HFFc6 (cell line): ENCODE results near the gene SOX6. TPM values are rescaled to one million over a fixed set of nuclear protein-coding genes. Genes with fewer than 3 reads are reported as not detected.

Experiments used
- DNase-seq: peaks from one replicate; pipeline ENCODE4 v3.0.0-alpha.2; 2018
- H3K27ac Mint-ChIP-seq: 2 replicates; pipeline ENCODE4 v1.8.0; 2020; ENCODE audit warnings: mild to moderate bottlenecking, mixed read lengths
- H3K27me3 Mint-ChIP-seq: 2 replicates; pipeline ENCODE4 v1.8.0; 2021; ENCODE audit warnings: mild to moderate bottlenecking, moderate library complexity, mixed read lengths; ENCODE audit not compliant: insufficient read depth
- H3K36me3 Mint-ChIP-seq: 2 replicates; pipeline ENCODE4 v1.8.0; 2021; ENCODE audit warnings: low read depth, mixed read lengths
- H3K4me1 Mint-ChIP-seq: 2 replicates; pipeline ENCODE4 v1.8.0; 2020; ENCODE audit warnings: low read depth, mixed read lengths
- H3K4me3 Mint-ChIP-seq: 2 replicates; pipeline ENCODE4 v1.8.0; 2020; ENCODE audit warnings: mild to moderate bottlenecking, moderate library complexity, mixed read lengths
- H3K9me3 Mint-ChIP-seq: 2 replicates; pipeline ENCODE4 v1.8.0; 2020; ENCODE audit warnings: mild to moderate bottlenecking, mixed read lengths
- total RNA-seq, 6 experiments: library from RNA; stranded (reverse); fragmentation: NEBNext Ultra II Directional; extraction: Animal tissue kit (Norgen Biotek cat#: 25700); gene quantifications; 2 replicates in 1 of 6; 3 replicates in 5 of 6; pipeline ENCODE4 v1.2.3, GENCODE V29; 2021
- TF ChIP-seq, protein P1 (sequence below): fragments of 200-600 bp; sonication (generic); IDR thresholded peaks from 2 replicates; pipeline ENCODE4 v1.5.0; 2021; ENCODE audit warnings: antibody characterized with exemption, mild to moderate bottlenecking

Gene SOX6
- total RNA-seq, 6 experiments from 2014 or later: 0.66 to 6.5 (median 1.4) TPM

DNA sequence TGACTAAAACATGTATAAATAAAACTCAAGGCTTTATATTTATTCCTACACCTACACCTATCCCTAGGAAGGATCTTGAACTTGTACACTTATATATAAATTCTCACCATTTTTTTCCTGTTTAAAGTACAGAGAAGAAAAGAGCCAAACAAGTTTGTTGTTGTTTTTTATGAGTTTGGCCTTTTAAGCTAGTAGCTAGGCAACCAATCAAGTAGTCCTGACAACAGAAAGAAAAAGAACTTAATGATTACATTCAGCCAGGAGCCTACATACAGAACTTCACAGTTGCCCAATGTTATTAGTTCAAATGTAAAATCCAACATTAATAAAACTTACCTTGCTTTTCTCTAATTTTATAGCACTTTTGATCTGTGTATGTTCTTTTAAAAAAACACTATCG lies 316.2 kb downstream of the SOX6 start:
- Mint-ChIP-seq H3K4me1 (no peaks in the 10 kb centered on the region; the same call in 1 of the 2 replicates), H3K27ac (no peak overlapping the region), H3K36me3 (no peaks in the 10 kb centered on the region), H3K9me3 (no peaks in the 10 kb centered on the region; the same call in 1 of the 2 replicates), H3K27me3 (peaks cover 2% of the 10 kb centered on the region; the same call in 1 of the 2 replicates), H3K4me3 (no peak overlapping the region)
- no peak for DNase-seq
- TF ChIP-seq, protein P1, sequence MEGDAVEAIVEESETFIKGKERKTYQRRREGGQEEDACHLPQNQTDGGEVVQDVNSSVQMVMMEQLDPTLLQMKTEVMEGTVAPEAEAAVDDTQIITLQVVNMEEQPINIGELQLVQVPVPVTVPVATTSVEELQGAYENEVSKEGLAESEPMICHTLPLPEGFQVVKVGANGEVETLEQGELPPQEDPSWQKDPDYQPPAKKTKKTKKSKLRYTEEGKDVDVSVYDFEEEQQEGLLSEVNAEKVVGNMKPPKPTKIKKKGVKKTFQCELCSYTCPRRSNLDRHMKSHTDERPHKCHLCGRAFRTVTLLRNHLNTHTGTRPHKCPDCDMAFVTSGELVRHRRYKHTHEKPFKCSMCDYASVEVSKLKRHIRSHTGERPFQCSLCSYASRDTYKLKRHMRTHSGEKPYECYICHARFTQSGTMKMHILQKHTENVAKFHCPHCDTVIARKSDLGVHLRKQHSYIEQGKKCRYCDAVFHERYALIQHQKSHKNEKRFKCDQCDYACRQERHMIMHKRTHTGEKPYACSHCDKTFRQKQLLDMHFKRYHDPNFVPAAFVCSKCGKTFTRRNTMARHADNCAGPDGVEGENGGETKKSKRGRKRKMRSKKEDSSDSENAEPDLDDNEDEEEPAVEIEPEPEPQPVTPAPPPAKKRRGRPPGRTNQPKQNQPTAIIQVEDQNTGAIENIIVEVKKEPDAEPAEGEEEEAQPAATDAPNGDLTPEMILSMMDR: no peak

GRCh38 chr11:16037179-16037578 lies 319.2 kb downstream of the SOX6 start:
- no peak overlapping the region for H3K27ac Mint-ChIP-seq
- H3K27me3 Mint-ChIP-seq: peaks cover 4% of the 10 kb centered on the region
- no peaks in the 10 kb centered on the region for H3K36me3 Mint-ChIP-seq
- H3K9me3 Mint-ChIP-seq: no peaks in the 10 kb centered on the region; the same call in 1 of the 2 replicates
- H3K4me1 Mint-ChIP-seq: no peaks in the 10 kb centered on the region
- TF ChIP-seq, protein P1: no peak
- DNase-seq: no peak
- no peak overlapping the region for H3K4me3 Mint-ChIP-seq

GRCh38 chr11:16036218-16036617 lies 320.1 kb downstream of the SOX6 start:
- Mint-ChIP-seq H3K36me3 (no peaks in the 10 kb centered on the region), H3K27ac (no peak overlapping the region), H3K9me3 (no peaks in the 10 kb centered on the region; the same call in 1 of the 2 replicates), H3K27me3 (peaks cover 4% of the 10 kb centered on the region), H3K4me3 (no peak overlapping the region), H3K4me1 (no peaks in the 10 kb centered on the region)
- TF ChIP-seq, protein P1: no peak
- no peak for DNase-seq

- H3K9me3 Mint-ChIP-seq: no peaks in the 10 kb centered on the region; the same call in 1 of the 2 replicates
- H3K4me1 Mint-ChIP-seq: peaks cover 8% of the 10 kb centered on the region; the same call in 1 of the 2 replicates
- H3K27me3 Mint-ChIP-seq: peaks cover 4% of the 10 kb centered on the region
- TF ChIP-seq, protein P1: no peak
- no peak for DNase-seq
- H3K4me3 Mint-ChIP-seq: no peak overlapping the region
- H3K27ac Mint-ChIP-seq: no peak overlapping the region
- H3K36me3 Mint-ChIP-seq: no peaks in the 10 kb centered on the region
Observed at GRCh38 chr11:16034074-16034473, 322.3 kb downstream of the SOX6 start.

DNA sequence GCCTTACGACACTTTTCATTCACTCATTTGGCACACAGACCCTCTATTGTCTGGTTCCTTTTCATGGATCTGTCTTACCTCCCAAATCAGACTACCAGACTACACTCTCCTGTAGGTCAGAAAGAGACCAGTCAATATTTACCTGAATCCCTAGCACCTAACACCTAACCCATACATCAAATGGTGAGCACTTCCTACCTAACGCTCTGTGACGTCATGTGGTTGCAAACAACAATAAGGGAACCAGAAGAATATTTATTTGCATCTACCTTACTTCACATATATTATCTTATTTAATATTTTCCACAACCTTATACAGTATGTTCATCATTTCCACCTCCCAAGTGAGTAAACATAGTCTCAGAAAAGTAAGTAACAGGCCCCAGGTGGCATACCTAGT lies 323.4 kb downstream of the SOX6 start:
- TF ChIP-seq, protein P1: no peak

More for the DNA sequence above, 323.4 kb downstream of the SOX6 start:
- no peak for DNase-seq
- H3K27me3 Mint-ChIP-seq: peaks cover 4% of the 10 kb centered on the region
- peaks cover 12% of the 10 kb centered on the region; the same call in 1 of the 2 replicates for H3K4me1 Mint-ChIP-seq
- H3K36me3 Mint-ChIP-seq: no peaks in the 10 kb centered on the region
- no peak overlapping the region for H3K4me3 Mint-ChIP-seq
- H3K27ac Mint-ChIP-seq: no peak overlapping the region
- H3K9me3 Mint-ChIP-seq: no peaks in the 10 kb centered on the region; the same call in 1 of the 2 replicates
